CD4-positive, alpha-beta T cell treated with Interleukin-21 for 1 hour (primary cell): ENCODE results near the gene DTNB.
"Not testable (repeated sequence)": the region's sequence is repeated elsewhere in the genome, so short reads cannot be mapped to it uniquely, and the experiment has no call there.

ENCODE experiments used
- DNase-seq: peaks from one replicate; pipeline ENCODE4 v3.0.0-alpha.2; 2020

DTNB gene

DNA sequence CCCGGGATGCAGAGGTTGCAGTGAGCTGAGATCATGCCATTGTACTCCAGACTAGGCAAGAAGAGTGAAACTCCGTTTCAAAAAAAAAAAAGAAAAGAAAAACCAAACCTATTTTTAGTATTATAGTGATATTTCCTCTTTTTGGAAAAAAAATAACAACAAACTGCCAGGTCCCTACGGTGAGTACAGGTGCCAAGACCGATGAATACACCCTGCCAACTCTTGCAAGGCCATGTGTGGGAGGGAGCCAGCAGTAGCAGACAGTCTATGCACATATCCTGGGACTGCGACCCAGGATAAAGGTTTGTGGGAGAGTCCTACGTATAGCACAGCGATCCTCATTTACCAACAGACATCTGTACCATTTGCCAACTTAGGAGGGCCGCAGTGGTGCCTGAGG, 262.1 kb downstream of the DTNB start:
- DNase-seq: no peak

DNA sequence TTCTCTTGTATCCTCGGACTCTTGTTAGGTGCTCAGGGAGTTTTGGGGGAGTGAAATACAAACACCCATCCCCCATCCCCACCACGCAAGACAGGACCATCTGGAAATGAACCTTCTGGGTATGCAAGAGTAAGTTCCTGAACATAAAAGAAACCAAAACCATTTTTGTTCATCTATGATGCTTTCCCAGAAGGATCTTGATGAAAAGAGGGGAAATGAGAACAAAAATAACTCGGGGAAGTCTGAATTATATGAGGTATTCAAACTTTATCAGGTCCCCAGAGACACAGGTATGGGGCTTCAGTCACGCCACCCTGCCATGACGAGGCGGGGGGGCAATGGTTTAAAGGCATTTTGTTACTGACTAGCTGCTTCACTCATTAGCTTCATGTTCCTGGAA, 263.0 kb downstream of the DTNB start:
- DNase-seq: no peak

DNA sequence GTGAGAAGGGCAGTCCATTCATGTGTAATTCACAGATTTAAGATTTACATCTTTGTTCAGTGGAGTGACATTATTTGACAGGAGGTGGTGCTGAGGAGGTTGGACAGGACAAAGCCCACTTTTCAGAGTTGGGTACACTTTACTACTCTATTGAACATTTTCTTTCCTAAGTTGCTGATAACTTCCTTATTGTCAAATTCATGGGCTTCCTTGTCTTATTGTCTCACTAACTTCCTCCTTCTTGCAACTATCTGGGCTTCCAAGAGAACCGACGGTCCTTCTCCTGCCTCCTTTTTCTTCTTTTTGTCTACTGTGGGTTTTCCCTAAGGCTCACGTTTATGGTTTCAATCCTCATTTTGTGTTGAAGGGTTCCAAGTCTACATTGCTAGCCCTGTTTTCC, 263.9 kb downstream of the DTNB start:
- DNase-seq: no peak

DNA sequence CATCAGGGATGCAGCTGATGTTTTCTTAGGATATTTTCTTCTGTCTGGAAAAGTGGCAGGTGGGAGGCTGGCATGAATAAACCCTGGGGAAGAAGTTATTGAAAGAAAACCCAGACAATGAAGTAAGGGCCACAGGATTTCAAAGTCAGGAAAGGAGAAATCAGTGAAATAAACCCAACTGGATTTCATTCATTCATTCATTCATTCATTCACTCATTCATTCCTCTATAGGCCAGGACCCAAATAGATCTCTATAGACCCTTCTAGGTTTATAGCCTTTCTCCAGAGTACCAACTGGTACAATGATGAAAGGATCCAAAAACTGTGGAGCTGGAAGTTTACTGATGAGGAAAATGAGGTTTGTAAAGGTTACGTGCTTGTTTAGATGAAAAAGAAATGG, 264.3 kb downstream of the DTNB start:
- no peak for DNase-seq

DNA sequence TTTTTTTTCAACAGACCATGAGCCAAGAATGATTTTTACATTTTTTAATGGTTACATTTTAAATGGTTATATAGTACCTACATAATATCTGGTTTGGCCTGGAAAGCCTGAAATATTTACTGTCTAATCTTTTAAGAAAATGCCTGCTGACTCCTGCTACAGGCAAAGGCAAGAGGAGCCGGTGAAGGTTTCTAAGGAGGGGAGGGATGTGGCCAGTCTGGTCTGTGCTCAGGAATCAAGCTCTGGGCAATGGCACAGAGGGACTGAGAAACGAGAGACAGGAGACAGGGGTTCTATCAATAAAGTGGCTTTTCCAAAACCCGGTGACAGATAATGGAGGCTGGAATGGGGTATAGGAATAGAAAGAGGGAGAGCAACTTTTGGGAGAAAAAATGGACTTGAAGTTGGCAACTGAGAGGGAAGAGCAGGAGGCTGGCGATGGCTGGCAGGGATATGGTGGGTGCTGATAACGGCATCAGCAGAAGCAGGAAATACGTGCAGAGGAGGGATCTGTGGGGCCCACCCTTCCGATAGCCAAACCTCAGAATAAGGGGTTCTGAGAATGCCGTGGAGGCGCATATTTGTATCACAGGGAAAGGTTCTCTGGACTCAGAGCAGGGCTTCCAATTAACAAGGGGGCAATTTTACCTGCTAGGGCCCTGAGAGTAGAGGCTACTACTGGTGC, 267.6 kb downstream of the DTNB start:
- no peak for DNase-seq

DNA sequence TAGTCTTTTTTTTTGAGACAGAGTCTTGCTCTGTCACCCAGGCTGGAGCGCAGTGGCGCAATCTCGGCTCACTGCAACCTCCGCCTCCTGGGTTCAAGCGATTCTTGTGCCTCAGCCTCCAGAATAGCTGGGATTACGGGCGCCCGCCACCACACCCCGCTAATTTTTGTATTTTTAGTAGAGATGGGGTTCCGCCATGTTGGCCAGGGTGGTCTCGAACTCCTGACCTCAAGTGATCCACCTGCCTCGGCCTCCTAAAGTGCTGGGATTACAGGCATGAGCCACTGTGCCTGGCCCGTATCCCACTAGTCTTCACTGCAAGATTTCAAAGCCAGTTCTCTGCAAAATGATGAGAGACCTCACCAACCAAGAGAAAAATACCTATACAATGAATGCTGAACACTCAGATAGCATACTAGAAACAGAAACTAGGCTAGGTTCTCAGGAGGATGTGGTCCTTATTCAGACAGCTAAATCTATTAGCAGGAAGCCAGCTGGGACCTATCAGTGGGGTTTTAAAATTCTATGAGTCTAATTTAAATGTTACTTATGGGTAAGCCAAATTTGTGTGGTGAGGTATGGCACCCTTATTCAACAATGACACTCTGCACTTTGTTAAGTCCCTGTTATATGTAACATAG, 270.1 kb downstream of the DTNB start:
- DNase-seq: not testable (repeated sequence)

DNA sequence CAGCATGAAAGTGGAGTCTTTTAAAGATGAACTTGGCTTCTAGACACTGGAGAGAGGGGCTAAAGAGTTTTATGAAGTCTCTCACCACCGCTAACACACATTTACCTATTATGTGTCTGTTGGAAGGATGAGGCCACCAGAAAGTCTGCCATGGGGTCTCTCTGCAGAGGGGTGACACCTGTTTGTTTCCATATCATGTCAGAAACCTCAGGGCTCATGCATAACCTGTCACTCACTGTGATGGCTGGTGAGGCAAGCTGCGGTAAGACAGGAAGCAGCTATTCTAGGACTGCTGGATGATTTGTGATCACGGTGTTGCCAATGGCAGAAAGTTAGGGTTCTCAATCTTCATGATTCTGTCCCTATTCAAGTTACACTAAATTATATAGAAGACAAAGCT, 270.9 kb downstream of the DTNB start:
- DNase-seq: no peak

DNA sequence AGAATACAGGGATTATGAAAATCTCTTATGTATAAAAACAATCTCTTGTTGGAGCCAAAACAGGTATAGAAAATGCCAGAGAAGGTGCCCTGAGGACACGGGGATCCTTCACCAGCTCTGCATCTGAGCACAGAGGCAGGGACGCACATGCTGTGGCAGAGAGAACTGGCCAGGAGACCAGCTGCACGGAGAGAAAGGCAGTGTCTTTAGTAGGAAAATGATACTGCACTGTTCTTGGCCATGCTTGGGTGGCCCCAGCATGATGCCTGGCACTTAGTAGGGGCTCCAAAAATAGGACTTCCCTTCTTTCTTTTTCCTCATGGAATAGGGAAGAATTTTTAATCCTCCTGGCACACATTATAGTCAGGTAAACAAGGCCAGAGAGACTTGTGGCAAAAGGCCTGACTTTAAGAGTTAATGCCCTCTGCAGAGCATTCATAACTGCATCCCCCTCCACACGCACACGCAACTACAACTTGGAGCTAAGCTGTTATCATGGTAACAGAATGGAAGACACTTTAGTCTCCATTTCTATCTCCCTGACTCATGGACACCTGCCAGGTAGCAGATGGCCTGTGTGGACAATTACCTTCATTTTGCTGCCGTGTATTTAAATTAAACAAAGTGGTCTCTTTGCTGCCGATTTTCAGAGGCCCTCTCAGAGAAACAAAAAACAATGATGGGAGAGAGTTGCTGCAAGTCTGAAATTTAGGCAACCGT, 271.9 kb downstream of the DTNB start:
- no peak for DNase-seq

DNA sequence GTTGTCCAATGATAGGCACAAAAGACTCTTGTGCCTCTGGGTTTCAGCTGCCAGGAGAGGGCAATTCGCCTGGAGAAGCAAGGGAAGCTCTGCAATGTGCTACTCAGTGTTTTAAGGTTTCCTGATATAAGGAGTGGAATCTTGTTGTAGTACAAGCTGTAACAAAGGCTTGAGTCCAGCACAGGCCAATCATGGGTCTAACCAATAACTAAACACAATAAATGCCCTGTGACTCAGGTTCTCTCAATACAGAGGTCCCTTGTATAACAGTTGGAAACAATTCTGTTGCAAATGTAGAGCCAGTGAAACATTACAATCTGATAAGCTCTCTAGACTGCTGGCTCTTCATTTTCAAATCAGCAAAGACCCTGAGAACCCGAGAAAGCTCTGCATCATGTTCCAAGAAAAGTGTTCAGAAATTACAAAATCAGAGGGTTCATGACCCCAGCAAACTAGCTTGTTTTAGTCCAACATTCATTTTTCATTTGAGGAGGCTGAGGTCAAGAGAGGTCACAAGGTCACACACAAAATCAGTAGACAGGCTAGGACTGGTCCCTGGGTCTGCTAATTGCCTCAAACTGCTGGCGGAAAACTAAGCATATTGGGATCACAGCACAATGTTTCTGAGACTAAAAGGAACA, 272.7 kb downstream of the DTNB start:
- DNase-seq: no peak

DNA sequence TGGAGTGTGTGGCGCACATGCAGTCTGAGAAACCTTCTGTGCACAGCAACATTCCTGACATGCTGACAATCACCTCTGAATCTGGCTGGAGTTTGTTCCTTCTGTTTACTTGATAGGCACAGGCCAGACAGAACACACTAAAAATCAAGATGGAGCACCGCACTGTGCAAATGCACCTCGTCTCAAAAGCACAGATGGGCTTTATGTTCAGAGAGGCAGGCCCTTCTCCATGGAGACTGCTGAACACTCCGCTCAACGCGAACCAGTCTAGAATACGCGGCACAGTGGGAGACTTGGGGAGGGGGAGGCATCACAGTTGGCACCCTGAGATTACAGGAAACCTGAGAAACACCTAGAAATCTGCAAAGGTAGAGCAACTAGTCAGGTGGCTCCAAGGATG, 273.2 kb downstream of the DTNB start:
- no peak for DNase-seq

DNA sequence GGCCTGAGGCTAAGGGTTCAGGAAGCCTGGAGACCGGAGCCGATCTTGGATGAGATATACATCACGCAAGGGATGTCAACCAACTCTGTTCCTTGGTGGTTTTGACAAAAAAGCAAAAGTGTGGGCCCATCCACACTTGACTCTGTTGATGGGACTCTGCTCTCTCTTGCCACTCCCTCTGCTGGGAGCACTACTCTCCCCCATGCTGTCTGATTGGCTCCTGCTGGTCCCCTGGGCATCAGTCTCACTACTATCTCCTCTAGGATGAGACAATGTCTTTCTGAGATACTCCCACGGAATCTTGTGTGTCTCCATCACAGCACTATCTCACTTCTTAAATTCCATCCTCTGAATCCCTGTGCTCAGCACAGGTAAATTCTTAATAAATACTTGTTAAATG, 274.8 kb downstream of the DTNB start:
- no peak for DNase-seq

DNA sequence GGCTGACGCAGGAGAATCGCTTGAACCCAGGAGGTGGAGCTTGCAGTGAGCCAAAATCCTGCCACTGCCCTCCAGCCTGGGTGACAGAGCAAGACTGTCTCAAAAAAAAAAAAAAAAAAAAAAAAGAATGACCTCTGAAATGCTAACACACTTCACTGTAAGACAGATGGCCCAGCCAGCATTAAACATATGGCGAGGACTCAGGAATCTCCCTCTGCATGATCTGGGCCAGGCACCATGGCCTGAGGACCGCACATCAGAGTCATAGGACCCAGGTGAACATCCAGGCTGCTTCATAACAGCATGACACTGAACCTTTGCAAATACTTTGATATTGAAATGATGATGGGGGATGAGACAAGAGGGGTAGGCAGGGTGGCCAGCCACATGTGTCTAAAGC, 275.6 kb downstream of the DTNB start:
- DNase-seq: no peak

DNA sequence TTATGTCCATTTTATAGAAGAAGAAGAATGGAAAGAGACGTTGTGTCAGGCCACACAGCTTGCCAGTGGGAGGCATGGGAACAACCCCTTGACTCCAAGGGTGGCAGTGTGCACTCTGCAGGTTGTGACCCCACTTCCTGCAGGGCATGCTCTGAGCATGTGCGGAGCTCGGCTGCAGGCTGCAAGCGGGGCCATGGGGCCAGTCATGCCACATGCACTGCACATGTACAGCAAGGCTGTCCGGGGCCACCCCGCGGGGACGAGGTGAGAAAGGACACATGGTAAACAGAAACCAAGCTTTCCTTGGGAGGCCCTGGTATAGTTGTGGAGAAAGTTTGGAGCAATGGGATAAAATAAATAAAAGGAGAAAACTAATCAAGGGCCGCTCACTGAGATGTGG, 284.2 kb downstream of the DTNB start:
- no peak for DNase-seq

DNA sequence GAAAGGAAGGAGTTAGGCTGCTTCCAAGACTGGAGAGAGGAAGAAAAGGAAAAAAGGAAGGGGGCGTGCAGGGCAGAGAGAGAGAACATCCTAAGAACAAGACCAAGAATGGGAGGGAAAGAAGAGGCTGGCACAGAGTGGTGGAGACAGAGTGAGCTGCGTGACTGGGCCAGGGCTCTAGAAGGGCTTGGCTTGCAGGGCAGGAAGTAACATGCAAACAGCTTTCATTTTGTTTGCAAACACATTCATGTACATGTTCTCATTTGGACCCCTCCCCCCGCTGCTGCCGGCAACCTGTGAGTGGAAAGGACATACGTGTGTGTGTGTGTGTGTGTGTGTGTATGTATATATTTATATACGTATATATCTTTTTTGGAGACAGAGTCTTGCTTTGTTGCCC, 284.9 kb downstream of the DTNB start:
- no peak for DNase-seq

DNA sequence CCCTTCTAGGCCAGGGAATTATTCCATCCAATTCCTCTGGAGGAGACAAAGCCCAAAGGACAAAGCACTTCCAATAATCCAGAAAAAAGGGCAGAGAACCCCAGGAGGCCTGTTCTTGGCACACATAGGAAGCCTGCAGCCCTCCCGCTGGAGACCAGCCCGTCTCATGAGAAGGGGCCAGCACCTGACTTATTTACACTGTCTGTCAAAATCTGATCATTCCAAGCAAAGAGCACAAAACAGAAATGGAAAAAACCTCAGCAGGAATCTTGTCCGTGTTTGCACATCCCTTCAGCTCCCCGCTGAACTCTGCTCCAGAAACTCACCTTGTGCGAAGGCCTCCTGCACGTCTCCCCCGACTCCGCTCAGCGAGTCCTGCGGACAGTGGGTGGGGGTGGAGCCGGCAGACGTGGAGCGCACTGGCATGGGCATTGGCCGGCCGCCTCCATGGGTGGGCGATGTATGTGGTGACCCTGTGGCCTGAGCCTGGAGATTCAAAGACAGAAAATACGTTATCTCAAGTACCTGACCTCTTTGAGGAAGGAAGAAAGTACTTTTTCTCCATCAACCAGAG, 285.4 kb downstream of the DTNB start:
- no peak for DNase-seq

DNA sequence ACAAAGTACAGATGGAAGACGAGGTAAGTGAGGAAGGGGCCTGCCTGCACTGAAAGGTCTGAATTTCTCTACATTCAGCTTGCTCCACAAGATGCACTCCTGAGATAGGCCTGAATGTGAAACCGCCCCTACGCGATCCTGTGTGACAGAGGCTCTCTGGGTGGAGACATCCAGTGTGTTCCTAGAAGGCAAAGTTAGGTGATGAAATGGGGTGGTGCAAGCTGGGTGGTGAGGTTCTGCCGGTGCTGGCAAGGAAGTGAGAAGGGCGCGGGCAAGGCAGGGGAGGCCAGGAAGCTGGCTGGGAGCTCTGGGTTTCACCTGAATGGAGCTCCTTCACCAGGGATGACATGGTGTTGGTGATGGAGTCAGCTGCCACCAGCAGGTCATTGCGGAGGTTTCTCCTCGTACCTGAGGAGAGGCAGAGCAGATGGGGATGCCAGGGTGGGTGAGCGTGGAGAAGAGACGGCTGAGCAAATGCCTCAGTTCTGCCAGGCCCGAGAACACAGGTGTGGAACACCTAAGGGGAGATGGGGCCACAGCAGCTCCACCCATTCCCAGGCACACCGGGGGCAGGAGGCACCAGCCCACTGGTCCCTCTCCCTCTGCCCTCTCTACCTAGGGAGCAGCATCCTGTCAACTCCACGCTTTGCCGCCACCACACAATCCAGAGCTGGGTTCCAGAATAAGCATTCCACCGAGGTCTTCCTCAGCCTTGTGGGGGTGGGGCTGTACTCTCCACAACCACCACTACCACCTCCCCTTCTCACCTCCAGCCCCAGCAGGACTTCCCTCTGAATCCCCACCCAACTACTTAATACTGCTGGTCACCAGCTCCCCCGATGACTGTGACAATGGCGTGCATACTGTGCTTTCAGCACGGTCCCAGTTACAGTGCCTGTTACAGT, 286.2 kb downstream of the DTNB start:
- no peak for DNase-seq

DNA sequence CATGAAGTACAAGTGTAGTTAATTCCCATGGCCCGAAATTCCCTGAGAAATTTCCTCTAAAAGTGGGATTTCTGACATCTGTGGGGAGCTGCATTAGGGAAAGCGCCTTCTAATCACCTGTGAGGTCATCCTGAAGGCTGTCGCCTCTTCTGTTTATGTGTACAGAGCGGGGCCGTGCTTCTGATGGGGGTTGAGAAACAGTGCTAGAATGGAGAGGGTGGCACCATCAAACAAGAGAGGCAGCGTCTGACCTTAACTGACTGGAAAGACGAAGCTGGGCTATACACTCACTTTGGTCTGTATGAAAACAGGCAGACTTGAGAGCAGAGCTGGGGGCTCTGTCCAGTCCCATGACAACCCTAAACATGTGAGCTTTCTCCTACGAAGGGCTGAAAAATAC, 287.5 kb downstream of the DTNB start:
- DNase-seq: no peak

DNA sequence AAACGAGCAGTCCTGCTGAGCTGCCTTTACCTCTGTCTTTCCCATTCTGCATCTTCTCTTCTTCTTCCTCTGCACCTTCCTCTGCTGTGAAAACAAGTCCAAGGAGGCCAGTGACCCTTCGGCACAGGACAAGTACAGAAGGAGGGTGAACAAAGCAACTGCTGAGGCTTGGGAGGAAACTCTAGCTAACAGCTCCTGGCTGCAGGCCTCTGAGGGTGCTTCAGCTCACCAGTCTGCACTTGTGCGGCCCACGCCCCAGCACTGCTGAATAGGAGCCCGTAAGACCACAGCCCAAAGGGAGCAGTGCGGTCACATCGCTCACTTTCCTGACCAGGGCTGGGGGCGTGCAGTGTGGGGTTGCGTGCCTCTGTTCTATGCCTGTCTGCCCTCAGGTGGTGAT, 289.6 kb downstream of the DTNB start:
- no peak for DNase-seq

DNA sequence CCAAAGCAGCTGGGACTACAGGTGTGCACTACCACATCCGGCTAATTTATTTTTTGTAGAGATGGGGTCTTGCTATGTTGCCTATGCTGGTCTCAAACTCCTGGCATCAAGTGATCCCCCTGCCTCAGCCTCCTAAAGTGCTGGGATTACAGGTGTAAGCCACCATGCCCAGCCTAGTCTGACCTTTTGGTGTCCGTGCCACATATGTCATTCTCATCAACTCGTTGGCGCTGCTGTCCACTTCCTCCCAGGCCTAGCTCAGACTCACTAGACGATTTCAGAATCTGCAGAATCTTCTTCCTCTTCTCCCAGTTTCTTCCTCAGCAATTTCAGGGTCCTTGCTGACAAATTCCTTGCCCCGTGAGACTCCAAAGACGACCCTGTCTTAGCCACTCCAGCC, 291.9 kb downstream of the DTNB start:
- DNase-seq: no peak

DNA sequence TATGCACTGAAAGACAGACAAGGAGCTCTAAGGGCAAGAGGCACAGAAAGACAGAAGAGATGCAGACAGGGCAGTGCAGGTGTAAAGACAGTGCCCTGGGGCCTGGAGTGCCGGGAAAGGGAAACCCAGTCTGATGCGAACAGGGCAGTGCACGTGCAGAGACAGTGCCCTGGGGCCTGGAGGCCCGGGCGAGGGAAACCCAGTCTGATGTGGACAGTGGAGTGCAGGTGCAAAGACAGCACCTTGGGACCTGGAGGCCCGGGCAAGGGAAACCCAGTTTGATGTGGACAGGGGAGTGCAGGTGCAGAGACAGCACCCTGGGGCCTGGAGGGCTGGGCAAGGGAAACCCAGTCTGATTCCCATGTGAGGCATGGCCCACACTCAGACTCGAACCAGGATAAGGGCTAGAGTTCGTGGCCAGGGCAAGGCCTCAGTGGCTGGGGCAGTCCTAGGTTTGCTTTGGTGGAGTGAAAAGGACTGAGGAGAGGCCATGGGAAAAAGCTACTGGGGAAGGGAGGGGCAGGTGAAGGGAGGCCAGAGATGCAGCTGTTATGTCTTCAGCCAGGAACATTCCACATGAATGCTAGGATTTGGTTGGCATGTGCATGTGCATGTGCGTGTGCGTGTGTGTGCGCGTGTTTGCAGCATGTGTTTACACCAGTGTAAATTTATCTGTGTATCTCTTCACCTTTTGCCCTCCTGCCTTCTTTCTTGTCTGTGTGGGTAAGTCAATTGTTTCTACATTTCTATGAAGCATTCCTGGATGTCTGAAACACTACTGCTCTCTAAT, 292.6 kb downstream of the DTNB start:
- no peak for DNase-seq

DNA sequence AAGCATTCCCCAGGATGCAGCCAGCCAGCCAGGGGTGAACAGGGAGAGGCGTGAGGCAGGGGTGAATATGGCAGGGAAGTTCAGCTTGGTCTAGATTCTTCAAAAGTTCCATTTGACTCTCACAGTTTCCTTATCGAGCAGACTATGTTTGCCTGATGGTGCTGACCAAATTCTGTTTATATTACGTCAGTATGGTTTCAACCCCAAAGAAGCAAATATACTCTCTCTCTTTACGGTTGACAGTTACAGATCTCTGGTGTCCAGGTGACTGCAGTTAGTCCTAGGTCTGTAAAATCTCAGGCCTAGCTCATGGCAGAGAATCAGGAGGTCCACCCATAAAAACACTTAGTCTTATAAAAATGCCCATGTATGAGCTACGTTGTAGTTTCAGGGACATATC, 293.4 kb downstream of the DTNB start:
- no peak for DNase-seq

DNA sequence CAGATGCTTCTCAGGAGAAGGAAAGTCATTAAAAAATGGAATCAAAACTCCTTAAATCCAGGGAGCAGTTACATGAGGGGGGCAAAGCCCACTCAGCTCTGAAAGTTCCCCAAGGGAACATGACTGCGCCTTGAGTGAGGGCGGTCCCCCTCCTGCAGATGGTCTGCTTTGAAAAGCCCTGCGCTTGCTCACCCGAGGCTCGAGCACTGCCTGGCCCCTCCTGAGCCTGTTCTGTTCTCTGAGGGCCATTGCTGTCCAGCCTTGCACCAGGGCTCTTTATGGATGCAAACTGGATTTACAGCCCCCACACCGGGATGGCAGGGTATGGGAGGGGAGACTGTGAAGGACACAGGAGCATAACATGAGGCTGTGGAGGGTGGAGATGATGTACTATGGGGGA, 293.8 kb downstream of the DTNB start:
- DNase-seq: no peak
